HG03460 (cell line): ENCODE measurements around the gene PCNX1.
"Not testable (repeated sequence)": the region's sequence is repeated elsewhere in the genome, so short reads cannot be mapped to it uniquely, and the experiment has no call there.

Experiments used
- ATAC-seq: cut with Tn5 transposase; IDR thresholded peaks from one replicate; pipeline ENCODE4 v1.9.1; 2021; ENCODE audit not compliant: unreplicated experiment

The PCNX1 gene

DNA sequence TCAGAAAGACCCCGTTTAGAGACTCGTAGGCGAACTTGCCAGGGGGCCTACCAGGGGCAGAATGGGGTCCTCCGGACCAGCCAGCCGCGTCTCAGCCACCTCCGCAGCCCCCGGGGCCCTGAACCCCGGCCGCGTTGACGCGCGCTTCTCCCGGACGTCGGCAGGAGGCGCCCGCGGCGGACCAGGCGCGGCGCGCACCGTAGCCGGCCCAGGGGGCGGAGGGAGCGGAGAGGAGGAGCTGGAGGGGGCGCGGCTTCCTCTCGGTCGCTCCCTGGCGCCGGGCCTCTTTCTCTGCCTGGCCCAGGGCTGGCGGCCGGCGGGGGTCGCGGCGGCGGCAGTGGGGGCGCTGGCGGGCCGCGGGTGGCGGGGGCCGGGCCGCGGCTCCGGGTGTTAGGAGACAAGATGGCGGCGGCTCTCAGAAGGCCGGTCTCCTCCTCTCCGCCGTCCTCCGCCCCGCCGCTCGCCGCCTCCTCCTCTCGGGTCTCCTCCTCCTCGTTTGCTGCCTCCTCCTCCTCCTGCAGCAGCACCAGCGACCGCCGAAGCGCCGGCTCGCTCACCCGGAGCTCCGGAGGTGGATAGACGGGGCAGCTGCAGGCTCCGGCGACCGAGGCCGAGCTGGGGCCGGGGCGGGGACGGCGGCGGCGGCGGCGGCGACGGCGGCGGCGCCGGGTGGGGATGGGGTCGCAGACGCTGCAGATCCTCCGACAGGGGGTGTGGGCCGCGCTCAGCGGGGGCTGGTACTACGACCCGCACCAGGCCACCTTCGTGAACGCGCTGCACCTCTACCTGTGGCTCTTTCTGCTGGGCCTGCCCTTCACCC lies at the start of gene PCNX1:
Gene PCNX1, plus strand, starts transcription at position 284 of the 820 bp plus-strand sequence. Its CDS starts 392 bp downstream, at position 676.
- peak; percentile 76 for ATAC-seq

DNA sequence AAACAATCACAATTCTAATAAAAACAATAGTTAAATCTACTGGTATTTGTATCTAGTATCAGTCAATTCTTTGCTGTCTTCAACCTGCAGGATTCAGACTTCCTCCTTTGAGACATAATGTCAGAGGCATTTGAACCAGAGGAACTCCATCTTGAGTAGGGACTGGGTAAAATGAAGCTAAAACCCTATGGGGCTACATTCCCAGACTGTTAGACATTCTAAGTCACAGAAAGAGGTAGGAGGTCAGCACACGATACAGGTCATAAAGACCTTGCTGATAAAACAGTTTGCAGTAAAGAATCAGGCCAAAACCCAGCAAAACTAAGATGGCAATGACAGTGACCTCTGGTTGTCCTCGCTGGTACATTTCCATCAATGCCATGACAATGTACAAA lies 49.8 kb upstream of the PCNX1 start:
- ATAC-seq, result no peak

DNA sequence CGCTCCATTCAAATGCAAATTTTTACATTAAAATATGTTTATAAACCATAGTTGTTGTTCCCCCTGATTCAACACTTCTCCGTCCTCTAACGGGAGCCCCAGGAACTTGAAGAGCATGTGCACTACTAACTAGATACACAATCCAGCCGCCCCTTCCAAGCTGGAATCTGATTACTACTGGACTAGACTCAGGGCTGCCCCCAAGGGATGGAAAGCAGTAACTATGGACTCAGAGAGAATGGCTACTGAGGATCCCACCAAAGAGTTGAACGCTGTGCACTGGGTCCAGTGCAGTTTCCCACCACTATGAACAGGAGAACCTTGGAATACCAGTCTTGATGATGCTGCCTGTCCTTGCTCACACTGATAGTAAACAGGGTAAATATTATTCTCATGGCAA lies 48.6 kb upstream of the PCNX1 start:
- no peak for ATAC-seq

DNA sequence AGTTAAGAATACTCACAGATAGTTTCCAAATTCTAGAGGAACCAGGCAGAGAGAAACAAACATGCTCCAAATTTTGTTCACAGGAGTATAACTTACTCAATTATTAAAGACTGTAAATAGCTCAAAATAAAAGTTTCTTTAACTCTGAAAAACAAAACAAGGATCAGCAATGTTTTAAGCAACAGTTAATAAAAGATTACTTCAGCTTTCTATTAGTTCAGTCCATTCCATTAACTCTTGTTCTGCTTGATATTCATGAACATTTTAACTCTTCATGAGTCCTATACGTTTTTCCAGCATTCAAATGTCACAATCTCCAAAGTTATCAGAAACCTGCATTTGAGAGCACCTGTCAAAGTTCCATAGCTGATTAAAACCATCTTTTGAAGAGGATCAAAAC lies 40.3 kb upstream of the PCNX1 start:
- ATAC-seq, result not testable (repeated sequence)

DNA sequence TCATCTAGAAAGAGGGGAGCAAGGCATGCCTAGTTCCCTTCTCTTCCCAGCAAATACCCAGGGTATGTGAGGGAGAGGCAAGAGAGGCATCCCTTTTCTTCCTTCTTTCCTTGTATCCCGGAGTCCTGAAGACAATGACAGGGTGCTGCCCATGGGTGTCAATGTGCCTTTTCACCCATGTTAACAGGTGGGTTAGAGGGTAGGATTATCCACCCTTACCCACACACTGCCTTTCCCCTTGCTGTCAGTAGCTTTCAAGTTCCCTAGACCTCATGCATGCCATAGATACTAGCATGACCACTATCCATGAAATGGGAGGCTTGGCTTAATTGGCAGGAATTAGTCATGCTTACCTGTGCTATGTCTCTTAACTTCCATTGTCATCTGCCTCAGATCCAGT lies 36.3 kb upstream of the PCNX1 start:
- ATAC-seq, result no peak

DNA sequence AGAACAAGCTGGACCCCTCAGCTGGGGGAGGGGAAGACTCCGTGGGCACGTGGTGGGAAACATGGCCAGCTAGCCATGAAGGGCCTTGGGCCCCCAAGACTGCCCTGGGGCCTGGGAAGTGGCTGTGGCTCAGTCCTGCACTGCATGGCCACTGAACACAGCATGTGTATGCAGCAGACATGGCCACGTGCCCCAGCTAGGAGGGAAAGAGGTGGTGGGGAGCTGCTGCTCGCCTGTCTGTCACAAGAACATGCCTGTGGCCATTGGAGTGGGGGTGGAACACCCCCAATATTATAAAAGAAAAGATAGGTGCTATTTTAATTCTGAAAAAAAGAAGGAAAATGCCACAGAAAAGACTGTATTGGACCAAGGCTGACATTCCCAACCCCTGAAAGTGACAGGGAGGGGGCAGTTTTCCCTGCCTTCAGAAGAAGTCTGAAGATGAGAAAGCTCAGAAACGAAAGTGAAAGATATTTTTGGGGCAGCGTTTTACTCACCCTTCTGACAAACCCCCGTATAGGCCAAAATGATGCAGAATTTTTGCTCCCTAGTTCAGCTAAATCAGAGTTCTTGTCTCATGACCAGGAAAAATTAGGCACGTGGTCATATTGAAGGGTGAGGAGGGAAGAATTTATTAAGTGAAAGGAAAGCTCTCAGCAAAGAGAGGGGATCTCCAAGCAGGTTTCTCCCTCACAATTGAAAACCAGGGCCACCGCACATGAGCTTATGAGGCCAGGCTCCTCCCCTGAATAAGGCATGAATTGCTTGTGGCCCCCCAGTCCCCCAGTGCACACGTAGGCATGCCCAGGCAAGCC lies 35.2 kb upstream of the PCNX1 start:
- no peak for ATAC-seq

DNA sequence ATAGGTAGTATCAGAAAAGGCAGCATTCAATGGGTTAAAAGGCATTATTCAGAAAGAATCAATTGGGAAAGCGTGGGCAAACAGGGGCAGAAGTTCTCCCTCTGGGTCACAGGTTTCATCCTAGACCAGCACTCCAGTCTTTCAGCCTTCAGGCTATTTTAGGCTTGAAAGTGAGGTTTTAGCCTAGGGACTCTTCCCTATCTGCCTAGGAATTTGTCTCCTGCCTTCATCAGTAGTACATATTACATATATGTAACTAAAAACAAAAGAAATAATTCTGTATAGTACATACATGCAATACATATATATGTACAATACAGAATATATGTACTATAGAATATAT lies 34.6 kb upstream of the PCNX1 start:
- no peak for ATAC-seq

DNA sequence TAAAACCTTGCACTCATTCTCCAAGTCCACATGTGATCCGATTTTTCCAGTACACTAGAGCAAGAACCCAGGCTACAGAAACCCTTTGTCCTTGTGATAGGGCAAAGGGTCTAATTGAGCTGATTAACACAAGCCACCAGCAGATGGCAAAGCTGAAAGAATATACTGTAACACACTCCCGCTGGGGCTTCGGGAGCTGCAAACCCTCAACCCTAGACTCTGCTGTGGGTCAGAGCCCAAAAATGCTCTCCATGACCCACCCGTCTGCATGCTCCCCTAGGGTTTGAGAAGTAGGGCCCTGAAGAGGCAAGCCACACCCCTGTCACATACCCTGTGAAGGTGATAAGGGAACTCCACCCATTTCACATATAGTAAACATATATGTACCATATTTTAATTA lies 33.6 kb upstream of the PCNX1 start:
- no peak for ATAC-seq

DNA sequence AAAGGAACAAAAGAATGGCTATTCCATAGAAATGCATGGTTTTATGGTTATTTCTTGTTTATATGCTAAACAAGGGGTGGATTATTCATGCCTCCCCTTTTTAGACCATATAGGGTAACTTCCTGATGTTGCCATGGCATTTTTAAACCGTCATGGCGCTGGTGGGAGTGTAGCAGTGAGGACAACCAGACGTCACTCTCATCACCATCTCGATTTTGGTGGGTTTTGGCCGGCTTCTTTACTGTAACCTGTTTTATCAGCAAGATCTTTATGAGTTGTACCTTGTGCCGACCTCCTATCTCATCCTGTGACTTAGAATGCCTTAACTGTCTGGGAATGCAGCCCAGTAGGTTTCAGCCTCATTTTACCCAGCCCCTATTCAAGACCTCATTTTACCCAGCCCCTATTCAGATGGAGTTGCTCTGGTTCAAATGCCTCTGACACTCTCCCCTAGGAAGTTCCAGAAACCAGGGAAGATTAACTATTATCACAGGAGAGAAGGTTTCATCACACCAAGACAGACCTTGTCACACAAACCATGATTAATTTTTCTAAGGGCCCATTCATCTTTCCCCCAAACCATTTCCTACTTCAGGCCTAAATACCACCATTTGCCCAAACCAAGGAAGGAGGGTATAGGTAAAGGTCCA lies 31.3 kb upstream of the PCNX1 start:
- not testable (repeated sequence) for ATAC-seq

DNA sequence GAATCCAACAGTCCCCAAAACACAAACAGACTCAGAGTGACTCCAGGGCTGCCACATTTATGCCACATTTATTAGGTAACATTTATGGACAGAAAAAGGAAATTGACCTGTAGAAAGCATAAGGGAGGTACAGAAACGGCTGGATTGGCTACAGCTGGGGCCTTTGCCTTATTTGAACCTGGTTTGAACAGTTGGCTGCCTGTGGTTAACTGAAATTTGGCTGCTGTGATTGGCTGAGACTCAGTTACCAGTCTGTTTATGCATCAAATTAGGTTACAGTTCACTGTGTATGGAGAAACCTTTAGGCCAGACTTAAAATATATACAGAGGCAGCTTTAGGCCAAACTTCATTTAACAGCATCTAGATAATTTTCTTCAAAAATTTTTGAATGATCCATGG lies 27.8 kb upstream of the PCNX1 start:
- no peak for ATAC-seq

DNA sequence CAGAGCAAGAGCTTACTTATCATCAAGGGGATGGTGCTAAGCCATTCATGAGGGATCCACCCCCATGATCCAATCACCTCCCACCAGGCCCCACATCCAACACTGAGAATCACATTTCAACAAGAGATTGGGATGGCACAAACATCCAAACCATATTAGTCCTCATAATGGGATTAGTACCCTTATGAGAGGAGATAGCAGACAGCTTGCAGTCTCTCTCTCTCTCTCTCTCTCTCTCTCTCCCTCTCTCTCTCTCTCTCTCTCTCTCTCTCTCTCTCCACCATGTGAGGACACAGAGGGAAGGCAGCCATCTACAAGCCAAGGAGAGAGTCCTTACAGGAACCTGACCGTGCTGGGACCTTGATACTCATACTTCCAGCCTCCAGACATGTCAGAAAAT lies 26.4 kb upstream of the PCNX1 start:
- ATAC-seq, result not testable (repeated sequence)

DNA sequence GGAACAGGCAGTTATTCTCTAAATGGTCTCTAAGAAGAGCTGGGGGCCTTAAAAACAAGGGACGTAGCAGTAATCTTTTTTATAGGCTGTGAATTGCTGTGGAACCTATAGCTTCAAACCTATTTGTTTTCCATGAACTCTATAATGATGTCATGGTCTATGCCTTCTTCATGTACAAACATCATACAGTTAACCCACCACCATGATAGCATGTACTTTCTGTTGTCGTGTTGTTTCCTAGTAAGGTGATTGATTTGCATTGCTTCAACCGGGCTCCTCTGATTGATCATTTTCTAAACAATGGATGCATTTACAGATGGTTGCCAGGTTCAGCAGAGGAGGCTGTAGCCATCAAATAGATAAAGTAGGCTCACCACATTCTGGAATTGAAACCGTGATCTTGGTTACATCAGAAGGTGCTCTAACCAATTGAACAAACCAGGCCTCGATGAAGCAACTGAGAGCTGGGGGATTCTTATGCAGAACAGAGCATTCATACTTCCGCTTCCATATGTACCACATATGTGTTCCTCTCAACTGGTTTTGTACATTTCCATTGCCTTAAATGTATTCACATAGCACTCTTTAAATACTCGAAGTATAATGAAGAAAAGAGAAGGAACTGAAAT lies 25.6 kb upstream of the PCNX1 start:
- peak; percentile 59 for ATAC-seq

DNA sequence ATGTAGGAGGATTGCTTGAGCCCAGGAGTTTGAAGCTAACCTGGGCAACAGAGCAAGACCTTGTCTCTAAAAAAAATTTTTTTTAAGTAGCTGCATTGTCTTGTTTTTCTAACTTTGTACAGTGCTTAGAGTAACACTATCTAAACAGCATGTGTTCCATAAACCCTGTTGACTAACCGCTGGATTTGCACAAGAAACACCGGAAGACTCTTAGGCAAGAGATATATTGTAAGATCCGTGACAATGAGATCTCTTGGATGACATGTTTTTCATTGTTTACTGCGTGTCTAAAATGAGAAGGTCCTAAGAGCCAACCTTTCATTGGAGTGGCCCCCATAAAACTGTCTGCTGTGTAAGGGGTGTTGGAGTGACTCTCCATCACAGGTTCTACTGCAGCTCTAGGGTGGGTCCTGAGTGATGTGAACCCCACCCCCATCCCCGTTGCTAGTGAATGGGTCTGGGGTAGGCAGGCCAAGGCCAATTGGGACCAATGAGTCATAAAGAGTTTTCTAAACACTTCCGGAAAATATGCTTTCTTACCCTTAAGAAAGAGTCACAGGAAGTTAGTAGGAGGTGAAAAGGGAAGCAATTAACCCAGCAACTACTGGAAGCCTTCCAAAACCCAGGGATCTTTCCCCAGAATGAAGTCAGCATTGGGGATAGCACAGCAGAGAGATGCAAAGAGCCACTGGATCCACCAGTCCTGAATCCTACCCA lies 24.3 kb upstream of the PCNX1 start:
- no peak for ATAC-seq

DNA sequence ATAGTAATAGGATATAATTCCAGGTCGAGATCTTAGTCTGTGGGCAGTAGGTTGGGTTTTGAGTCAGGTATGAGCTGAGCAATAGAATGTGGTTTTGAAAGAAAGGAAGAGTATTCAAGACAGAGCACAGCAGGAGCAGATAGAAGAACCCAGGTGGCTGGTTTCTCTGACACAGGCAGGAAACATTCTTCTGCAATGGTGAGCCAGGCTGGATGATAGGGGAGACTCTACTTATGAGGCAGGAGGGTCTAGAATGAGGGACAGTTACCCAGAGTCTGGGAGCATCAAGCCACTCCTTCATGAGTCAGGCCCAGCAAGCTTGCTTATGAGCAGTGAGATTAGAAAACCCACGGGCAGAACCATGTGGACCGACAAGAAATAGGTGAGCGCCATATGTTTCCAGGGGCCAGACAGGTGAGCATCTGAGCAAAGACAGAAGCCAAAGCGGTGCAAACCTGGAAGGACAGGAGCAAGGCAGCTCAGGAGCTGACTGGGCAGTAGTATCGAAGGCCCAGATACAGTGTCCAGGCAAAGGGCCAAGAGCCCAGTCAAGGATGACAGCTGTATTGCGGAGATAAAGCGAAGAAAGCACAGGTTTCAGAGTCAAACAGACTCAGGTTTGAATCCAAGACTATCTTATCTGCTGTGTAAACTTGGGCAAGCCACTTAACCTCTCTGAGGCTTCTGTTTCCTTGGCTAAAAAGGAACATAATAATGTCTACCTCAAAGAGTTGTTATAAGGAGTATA lies 22.5 kb upstream of the PCNX1 start:
- ATAC-seq, result no peak

DNA sequence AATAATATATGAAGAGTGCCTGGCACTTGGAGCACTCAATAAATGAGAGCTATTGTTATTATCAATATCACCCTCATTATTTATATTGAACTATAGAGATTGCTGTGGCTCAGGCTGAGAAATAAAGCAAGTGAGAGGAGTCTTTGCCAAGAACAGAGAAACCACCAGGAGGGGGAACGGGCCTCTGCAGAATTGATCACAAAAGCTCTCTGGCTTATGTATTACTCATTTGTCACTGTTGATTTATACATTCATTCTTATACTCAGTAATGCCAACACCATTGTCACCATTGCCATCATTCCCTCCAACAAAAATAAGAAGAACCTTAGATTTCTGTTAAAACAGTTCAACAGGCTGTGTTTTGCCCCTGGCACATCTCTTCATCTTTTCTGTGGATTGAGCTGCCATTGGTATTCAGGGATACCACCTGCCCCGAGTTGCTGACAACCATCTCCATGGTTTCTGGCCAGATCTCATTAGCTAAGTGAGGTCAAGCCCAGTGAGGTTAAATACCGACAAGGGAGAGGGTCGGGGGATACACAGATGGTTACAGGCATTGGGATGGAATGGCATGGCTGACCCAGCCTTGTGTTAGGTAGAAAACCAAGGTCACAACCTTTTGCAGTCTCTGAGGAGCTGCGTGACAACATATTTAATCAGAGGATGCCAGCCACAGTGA lies 21.8 kb upstream of the PCNX1 start:
- no peak for ATAC-seq

DNA sequence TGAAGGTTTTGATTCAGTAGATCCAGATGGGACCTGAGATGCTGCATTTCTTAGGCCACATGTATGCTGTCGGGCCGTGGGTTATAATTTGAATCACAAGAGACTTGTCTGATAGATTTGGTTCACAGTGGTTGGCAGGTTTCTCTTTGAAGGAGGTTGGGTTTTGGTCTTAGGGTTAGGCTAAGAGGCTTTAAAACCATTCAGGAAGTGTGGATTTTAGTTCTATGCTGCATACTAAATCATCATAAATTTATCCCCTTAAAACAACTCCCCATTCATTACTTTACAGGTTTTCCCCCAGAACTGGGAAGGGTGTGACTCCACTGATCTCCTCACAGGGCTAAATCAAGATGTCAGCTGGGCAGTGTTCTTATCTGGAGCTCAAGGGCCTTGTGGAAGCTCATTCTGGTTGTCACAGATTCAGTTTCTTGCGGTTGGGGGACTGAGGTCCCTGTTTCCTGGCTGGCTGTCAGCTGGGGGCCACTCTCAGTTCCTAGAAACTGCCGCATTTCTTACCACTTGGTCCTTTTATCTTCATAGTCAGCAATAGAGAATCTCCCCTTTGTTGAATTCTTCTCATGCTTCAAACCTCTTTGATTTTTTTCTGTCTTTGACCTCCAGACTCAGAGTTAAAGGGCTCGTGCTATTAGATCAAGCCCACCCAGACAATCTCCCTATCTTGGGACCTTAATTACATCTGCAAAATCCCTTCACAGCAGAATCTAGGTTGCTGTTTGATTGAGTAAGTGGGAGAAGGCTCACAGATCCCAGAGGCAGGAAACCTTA lies 20.6 kb upstream of the PCNX1 start:
- ATAC-seq, result peak; percentile 44

DNA sequence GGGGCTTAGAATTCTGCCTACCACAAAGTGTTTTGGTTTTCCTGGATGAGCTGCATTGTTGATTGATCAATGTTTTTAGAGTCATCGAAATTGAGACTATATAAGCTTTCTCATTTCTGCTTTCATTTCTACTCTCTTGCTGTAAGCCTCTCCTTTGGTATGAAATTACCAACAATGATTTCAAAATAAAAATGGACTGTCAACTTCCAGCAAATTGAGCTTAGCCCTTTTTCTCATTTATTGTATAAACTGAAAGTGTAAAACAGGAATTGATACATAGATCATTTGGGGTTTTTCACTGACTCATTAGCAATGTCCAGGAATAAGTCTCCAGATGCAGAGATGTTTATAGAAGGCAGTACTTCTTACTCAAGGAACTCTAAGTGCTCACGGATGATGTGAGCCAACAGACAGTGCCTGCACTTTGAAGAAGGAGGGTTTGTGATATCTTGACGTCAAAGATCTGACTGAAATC lies 20.0 kb upstream of the PCNX1 start:
- no peak for ATAC-seq

DNA sequence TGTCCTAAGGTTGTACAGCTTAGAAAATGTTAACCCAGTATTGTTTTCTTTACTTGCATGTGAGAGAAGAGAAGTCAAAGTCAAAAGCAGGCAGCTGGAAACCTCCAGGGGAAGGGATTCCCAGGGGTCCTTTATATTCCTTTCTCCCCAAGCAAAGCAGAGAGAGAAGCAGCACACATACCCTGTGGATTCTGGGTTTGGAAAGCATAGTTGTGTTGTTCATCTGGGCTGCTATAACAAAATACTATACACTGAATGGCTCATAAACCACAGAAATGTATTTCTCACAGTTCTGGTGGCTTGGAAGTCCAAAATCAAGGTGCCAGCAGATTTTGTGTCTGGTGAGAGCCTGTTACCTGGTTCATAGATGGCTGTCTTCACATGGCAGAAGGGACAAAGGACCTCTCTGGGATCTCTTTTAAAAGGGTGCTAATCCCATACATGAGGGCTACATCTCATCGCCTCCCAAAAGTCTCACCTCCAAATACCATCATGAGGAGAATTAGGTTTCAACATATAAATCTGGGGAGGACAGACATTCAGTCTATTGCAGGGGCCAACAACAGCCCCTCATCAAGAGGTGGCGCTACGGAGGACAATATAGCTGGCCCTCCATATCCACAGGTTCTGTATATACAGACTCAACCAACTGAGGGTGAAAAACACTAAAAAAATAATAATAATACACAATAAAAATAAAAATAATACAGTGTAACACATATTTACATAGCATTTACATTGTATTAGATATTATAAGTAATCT lies 19.3 kb upstream of the PCNX1 start:
- ATAC-seq, result no peak
